ENCODE data around the gene ACSF3. TPM values are rescaled to one million over a fixed set of nuclear protein-coding genes. Genes with fewer than 3 reads are reported as not detected.

The ACSF3 gene
- total RNA-seq, 1 experiment from 2014 or later = 55.2 TPM

DNA sequence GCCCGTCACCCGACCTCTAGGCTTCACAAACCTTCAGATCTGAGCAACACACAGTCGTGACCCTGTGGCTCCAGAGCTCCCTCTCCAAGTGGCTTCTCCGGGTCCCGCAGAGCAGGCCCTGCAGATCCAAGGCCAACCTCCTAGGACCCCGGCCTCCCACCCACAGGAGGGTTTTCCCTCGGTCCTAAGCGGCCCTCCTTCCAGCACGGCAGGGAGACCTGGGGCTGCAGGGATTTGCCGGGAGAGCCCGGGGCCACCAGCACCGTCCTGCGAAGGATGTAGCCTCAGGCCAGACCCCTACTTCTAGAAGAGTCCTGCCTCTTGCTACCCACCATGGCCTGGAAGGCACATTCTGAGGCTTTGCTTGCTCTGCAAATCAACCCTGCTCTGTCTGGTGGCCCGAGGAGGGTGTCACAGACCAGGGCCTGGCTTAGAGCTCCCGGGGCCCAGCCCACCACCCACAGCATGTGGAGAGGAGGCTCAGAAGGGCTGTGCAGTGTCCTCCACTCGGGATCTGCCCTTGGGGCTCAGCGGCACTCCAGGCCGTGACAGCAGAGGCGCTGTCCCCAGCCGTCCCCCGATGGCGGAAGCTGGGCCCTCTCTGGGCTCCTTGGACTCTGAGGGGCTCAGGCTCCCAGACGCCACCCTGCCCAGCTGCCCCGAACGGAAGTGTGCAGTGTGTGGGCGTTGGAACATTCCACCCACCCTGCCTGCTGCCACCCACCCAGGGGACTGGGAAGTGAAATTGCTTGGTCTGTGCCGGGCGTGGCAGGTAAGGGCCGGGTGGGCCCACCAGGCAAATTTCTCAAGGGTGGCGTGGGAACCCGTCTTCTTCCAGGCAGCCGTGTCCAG lies 28.8 kb upstream of the ACSF3 start:
- ChIA-PET CTCF (no interaction called here), POLR2A (no interaction called here)
- H3K4me1 Mint-ChIP-seq (ENCODE audit: low read depth, unreplicated experiment) = no peaks in the 10 kb centered on the region
- Histone ChIP-seq H3K27me3 (replicated peaks; ENCODE audit: control insufficient read depth, insufficient read depth, low read length) (no peaks in the 10 kb centered on the region), H3K36me3 (ENCODE audit: control insufficient read depth, insufficient read depth, low read length) (no peaks in the 10 kb centered on the region), H3K4me1 (no peaks in the 10 kb centered on the region), H3K9me3 (no peaks in the 10 kb centered on the region), H3K4me3 (ENCODE audit: low read depth, low read length) (no peak overlapping the region)
- H3K36me3 Mint-ChIP-seq (ENCODE audit: insufficient read depth, unreplicated experiment) = no peaks in the 10 kb centered on the region
- intact Hi-C loops (cut with micrococcal nuclease; ENCODE audit: unreplicated experiment) = no loop called here
- peaks cover 9% of the 10 kb centered on the region for H3K27me3 Mint-ChIP-seq (ENCODE audit: insufficient read depth, unreplicated experiment)
- H3K4me3 Mint-ChIP-seq (ENCODE audit: unreplicated experiment) = no peak overlapping the region
- TF ChIP-seq, protein P1, sequence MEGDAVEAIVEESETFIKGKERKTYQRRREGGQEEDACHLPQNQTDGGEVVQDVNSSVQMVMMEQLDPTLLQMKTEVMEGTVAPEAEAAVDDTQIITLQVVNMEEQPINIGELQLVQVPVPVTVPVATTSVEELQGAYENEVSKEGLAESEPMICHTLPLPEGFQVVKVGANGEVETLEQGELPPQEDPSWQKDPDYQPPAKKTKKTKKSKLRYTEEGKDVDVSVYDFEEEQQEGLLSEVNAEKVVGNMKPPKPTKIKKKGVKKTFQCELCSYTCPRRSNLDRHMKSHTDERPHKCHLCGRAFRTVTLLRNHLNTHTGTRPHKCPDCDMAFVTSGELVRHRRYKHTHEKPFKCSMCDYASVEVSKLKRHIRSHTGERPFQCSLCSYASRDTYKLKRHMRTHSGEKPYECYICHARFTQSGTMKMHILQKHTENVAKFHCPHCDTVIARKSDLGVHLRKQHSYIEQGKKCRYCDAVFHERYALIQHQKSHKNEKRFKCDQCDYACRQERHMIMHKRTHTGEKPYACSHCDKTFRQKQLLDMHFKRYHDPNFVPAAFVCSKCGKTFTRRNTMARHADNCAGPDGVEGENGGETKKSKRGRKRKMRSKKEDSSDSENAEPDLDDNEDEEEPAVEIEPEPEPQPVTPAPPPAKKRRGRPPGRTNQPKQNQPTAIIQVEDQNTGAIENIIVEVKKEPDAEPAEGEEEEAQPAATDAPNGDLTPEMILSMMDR (IDR thresholded peaks at IDR 0.05; ENCODE audit: insufficient read depth in 1 of 2, low read depth in 1 of 2, low read length in 1 of 2, severe bottlenecking in 1 of 2, unreplicated experiment in 1 of 2) = no peak
- H3K27ac Mint-ChIP-seq (ENCODE audit: unreplicated experiment) = no peak overlapping the region
- no TSS peak for BruUV-seq (replicated peaks)
- H3K9me3 Mint-ChIP-seq (ENCODE audit: unreplicated experiment) = no peaks in the 10 kb centered on the region
- no peak for DNase-seq

GRCh38 chr16:89065458-89065822 lies 28.2 kb upstream of the ACSF3 start:
- Histone ChIP-seq H3K36me3 (ENCODE audit: control insufficient read depth, insufficient read depth, low read length) (no peaks in the 10 kb centered on the region), H3K9me3 (no peaks in the 10 kb centered on the region), H3K4me3 (ENCODE audit: low read depth, low read length) (no peak overlapping the region), H3K4me1 (no peaks in the 10 kb centered on the region), H3K27me3 (replicated peaks; ENCODE audit: control insufficient read depth, insufficient read depth, low read length) (no peaks in the 10 kb centered on the region)
- intact Hi-C loops (cut with micrococcal nuclease; ENCODE audit: unreplicated experiment) = no loop called here
- no peaks in the 10 kb centered on the region for H3K9me3 Mint-ChIP-seq (ENCODE audit: unreplicated experiment)
- no peak for DNase-seq
- BruUV-seq (replicated peaks) = no TSS peak
- POLR2A ChIA-PET = no interaction called here
- H3K27ac Mint-ChIP-seq (ENCODE audit: unreplicated experiment) = no peak overlapping the region
- no peaks in the 10 kb centered on the region for H3K36me3 Mint-ChIP-seq (ENCODE audit: insufficient read depth, unreplicated experiment)
- TF ChIP-seq, protein P1 (IDR thresholded peaks at IDR 0.05; ENCODE audit: insufficient read depth in 1 of 2, low read depth in 1 of 2, low read length in 1 of 2, severe bottlenecking in 1 of 2, unreplicated experiment in 1 of 2) = no peak
- no peak overlapping the region for H3K4me3 Mint-ChIP-seq (ENCODE audit: unreplicated experiment)
- CTCF ChIA-PET = no interaction called here
- H3K4me1 Mint-ChIP-seq (ENCODE audit: low read depth, unreplicated experiment) = no peaks in the 10 kb centered on the region
- peaks cover 9% of the 10 kb centered on the region for H3K27me3 Mint-ChIP-seq (ENCODE audit: insufficient read depth, unreplicated experiment)

DNA sequence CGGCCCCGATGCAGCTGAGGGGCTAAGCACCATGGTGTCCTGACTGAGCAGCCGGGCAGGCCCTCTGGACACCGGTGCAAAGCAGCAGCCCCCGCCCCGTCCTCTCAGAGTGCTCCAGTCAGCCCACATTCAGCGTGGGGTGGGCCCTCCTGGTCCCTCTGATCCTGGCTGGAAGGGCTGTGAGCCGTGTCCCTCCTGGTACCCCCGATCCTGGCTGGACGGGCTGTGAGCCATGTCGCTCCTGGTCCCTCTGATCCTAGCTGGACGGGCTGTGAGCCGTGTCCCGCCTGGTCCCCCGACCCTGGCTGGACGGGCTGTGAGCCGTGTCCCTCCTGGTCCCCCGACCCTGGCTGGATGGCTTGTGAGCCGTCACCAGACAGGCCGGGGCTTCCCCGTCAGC lies 26.9 kb upstream of the ACSF3 start:
- DNase-seq = no peak
- TF ChIP-seq, protein P1 (IDR thresholded peaks at IDR 0.05; ENCODE audit: insufficient read depth in 1 of 2, low read depth in 1 of 2, low read length in 1 of 2, severe bottlenecking in 1 of 2, unreplicated experiment in 1 of 2) = no peak
- BruUV-seq (replicated peaks) = no TSS peak
- Mint-ChIP-seq H3K27me3 (ENCODE audit: insufficient read depth, unreplicated experiment) (peaks cover 6% of the 10 kb centered on the region), H3K9me3 (ENCODE audit: unreplicated experiment) (no peaks in the 10 kb centered on the region), H3K36me3 (ENCODE audit: insufficient read depth, unreplicated experiment) (no peaks in the 10 kb centered on the region), H3K4me1 (ENCODE audit: low read depth, unreplicated experiment) (no peaks in the 10 kb centered on the region), H3K27ac (ENCODE audit: unreplicated experiment) (no peak overlapping the region), H3K4me3 (ENCODE audit: unreplicated experiment) (no peak overlapping the region)
- intact Hi-C loops (cut with micrococcal nuclease; ENCODE audit: unreplicated experiment) = no loop called here
- ChIA-PET POLR2A (no interaction called here), CTCF (no interaction called here)
- Histone ChIP-seq H3K27me3 (replicated peaks; ENCODE audit: control insufficient read depth, insufficient read depth, low read length) (no peaks in the 10 kb centered on the region), H3K4me3 (ENCODE audit: low read depth, low read length) (no peak overlapping the region), H3K4me1 (no peaks in the 10 kb centered on the region), H3K9me3 (no peaks in the 10 kb centered on the region), H3K36me3 (ENCODE audit: control insufficient read depth, insufficient read depth, low read length) (no peaks in the 10 kb centered on the region)
